OCI-LY1 (cell line): ENCODE results near the gene AP1M1.

Experiments
- EZH2 ChIP-seq: fragments of 200-600 bp; sonication (generic), shearing (Covaris generic); IDR thresholded peaks from 2 replicates; pipeline ENCODE4 v1.8.0; 2017; ENCODE audit warnings: borderline replicate concordance, mixed run types, mild to moderate bottlenecking, antibody characterized with exemption, low read length, moderate library complexity, mixed read lengths
- TF ChIP-seq, protein P1 (sequence below): fragments of 200-600 bp; sonication (generic), shearing (Covaris generic); IDR thresholded peaks from 2 replicates; pipeline ENCODE4 v1.5.1; 2017; ENCODE audit warnings: mild to moderate bottlenecking, antibody characterized with exemption, low read length, moderate library complexity, mixed read lengths

DNA sequence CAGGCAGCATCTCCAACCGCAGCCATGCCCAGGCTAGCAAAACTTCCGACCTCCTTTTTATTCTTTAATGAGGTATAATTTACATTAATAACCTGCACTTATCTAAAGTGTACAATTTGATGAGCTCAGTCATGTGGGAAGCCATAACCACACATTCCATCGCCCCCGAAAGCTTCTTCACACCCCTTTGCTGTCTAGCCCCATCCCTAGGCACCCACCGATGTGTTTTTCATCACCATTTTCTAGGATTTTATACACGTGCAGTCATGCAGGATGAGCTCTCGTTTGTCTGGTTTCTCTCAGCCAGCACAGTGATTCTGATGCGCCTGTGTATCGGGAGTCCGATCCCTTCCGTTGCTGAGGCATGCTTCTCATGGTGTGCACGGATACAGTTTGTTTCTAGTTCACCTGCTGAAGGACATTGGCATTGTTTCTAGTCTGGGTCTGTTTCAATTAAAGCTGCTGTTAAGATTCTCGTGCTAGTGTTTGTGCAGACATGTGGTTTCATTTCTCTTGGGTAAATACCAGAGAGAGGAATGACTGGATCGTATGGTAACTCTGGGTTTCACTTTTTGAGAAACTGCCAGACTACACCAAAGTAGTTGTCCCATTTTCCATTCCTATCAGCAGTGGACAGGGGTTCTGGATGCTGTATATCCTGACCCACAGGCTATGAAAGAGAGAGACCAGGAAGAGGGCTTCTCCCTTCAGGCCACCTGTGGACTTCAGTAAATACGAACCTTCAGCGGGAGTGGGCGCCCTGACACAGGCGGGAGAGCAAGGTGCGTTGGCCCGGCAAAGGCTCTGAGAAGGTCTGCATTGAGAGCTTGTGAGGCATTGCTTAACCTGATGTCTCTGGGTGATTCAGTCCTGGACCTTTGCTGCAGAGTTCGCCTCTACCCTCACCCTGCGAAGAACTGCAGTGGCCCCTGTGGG is 4.9 kb downstream of the AP1M1 start:
- TF ChIP-seq, protein P1, sequence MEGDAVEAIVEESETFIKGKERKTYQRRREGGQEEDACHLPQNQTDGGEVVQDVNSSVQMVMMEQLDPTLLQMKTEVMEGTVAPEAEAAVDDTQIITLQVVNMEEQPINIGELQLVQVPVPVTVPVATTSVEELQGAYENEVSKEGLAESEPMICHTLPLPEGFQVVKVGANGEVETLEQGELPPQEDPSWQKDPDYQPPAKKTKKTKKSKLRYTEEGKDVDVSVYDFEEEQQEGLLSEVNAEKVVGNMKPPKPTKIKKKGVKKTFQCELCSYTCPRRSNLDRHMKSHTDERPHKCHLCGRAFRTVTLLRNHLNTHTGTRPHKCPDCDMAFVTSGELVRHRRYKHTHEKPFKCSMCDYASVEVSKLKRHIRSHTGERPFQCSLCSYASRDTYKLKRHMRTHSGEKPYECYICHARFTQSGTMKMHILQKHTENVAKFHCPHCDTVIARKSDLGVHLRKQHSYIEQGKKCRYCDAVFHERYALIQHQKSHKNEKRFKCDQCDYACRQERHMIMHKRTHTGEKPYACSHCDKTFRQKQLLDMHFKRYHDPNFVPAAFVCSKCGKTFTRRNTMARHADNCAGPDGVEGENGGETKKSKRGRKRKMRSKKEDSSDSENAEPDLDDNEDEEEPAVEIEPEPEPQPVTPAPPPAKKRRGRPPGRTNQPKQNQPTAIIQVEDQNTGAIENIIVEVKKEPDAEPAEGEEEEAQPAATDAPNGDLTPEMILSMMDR, result no peak
- TF ChIP-seq EZH2, result no peak
